ACC112 (cell line): ENCODE results near the gene DRC1.
A peak's percentile ranks its signal among the peaks of the same experiment; 100 is the strongest.
"Not testable (repeated sequence)": the region's sequence is repeated elsewhere in the genome, so short reads cannot be mapped to it uniquely, and the experiment has no call there.

Experiments used
- H2AFZ ChIP-seq: fragments of 200-600 bp; sonication (generic); one replicate; pipeline ENCODE4 v1.6.0; 2017; ENCODE audit warnings: antibody characterized with exemption, low read length; ENCODE audit not compliant: unreplicated experiment
- H3K27ac ChIP-seq: fragments of 200-600 bp; sonication (generic); 2 replicates; pipeline ENCODE4 v1.5.1; 2014; ENCODE audit warnings: low read depth, mild to moderate bottlenecking, antibody characterized with exemption, low read length, moderate library complexity
- H3K27me3 ChIP-seq: fragments of 200-600 bp; sonication (generic); 2 replicates; pipeline ENCODE4 v1.6.1; 2014; ENCODE audit warnings: mild to moderate bottlenecking, antibody characterized with exemption, low read length, moderate library complexity, mixed read lengths; ENCODE audit not compliant: insufficient read depth
- H3K36me3 ChIP-seq: fragments of 200-600 bp; sonication (generic); 2 replicates; pipeline ENCODE4 v1.6.1; 2016; ENCODE audit warnings: mild to moderate bottlenecking, antibody characterized with exemption, low read length, moderate library complexity, mixed read lengths; ENCODE audit not compliant: insufficient read depth
- H3K4me1 ChIP-seq: fragments of 200-600 bp; sonication (generic); one replicate; pipeline ENCODE4 v1.6.1; 2016; ENCODE audit warnings: low read length, mixed read lengths; ENCODE audit not compliant: insufficient read depth, unreplicated experiment, control insufficient read depth
- H3K4me3 ChIP-seq: fragments of 200-600 bp; sonication (generic); 2 replicates; pipeline ENCODE4 v1.5.1; 2014; ENCODE audit warnings: mild to moderate bottlenecking, low read depth, low read length
- H3K79me2 ChIP-seq: fragments of 200-600 bp; sonication (generic); one replicate; pipeline ENCODE4 v1.6.0; 2016; ENCODE audit warnings: low read length; ENCODE audit not compliant: control insufficient read depth, unreplicated experiment, insufficient read depth

DRC1 gene

GRCh38 chr2:26462100-26462499 is 60.4 kb downstream of the DRC1 start:
- H3K27ac ChIP-seq, result peak overlapping the region; percentile 50; the same call in 1 of the 2 replicates
- no peaks in the 10 kb centered on the region for H3K27me3 ChIP-seq
- H3K36me3 ChIP-seq, result no peaks in the 10 kb centered on the region
- H3K4me1 ChIP-seq, result peaks cover 10% of the 10 kb centered on the region
- no peak overlapping the region for H3K4me3 ChIP-seq
- H2AFZ ChIP-seq, result no peak overlapping the region
- H3K79me2 ChIP-seq, result no peaks in the 10 kb centered on the region

- no peaks in the 10 kb centered on the region for H3K27me3 ChIP-seq
- peak overlapping the region; percentile 50 for H3K27ac ChIP-seq
- H3K36me3 ChIP-seq, result no peaks in the 10 kb centered on the region
- peaks cover 10% of the 10 kb centered on the region for H3K4me1 ChIP-seq
- H2AFZ ChIP-seq, result no peak overlapping the region
- H3K79me2 ChIP-seq, result no peaks in the 10 kb centered on the region
- H3K4me3 ChIP-seq, result no peak overlapping the region
Measured at GRCh38 chr2:26462511-26463243, 61.0 kb downstream of the DRC1 start.

GRCh38 chr2:26463244-26464192 is 61.8 kb downstream of the DRC1 start:
- Histone ChIP-seq H2AFZ (no peak overlapping the region), H3K27me3 (no peaks in the 10 kb centered on the region), H3K36me3 (no peaks in the 10 kb centered on the region), H3K4me3 (no peak overlapping the region), H3K27ac (no peak overlapping the region), H3K79me2 (no peaks in the 10 kb centered on the region), H3K4me1 (peaks cover 10% of the 10 kb centered on the region)

DNA sequence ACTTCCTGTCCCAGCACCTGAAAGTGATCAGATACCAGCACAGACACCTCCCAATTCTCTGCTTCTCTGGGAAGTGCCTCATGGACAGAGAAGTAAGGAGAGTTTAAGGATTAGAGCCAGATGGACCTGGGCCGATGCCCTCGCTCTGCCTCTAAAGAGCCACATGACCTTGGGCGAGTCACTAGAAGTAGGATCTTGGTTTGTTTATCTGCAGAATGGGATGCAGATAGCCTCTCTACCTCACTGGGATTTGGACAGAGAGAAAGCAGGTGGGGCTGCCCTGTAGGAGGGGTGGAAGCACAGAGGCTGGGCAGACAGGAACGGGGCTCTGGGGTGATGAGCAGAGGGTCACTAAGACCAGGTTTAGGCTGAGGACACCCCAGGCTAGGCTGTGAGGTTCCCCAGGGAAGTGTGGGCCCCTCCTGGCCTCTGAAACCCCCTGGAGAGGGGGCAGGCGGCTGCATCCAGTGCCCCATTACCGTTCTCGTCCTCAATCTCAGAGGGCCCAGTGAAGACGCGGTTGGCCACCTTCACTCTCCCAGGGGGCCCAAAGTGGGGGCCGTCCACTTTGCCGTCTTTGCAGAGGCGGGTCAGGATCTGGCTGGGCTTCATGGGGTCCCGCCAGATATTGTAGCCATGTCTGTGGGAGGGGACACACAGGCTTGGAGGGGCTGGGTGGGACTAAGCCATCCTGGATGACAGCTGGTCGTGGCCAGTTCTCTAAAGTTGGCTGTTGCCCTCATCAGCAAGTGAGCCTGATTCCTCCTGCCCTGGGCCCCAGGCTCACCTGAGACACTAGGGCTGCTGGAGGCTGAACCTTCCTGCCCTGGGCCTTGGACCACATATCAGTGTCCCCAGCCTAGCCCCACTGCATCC is 62.9 kb downstream of the DRC1 start:
- no peak overlapping the region for H2AFZ ChIP-seq
- no peaks in the 10 kb centered on the region for H3K36me3 ChIP-seq
- H3K79me2 ChIP-seq, result no peaks in the 10 kb centered on the region
- no peak overlapping the region for H3K27ac ChIP-seq
- H3K4me3 ChIP-seq, result no peak overlapping the region
- no peaks in the 10 kb centered on the region for H3K27me3 ChIP-seq
- peaks cover 10% of the 10 kb centered on the region for H3K4me1 ChIP-seq

DNA sequence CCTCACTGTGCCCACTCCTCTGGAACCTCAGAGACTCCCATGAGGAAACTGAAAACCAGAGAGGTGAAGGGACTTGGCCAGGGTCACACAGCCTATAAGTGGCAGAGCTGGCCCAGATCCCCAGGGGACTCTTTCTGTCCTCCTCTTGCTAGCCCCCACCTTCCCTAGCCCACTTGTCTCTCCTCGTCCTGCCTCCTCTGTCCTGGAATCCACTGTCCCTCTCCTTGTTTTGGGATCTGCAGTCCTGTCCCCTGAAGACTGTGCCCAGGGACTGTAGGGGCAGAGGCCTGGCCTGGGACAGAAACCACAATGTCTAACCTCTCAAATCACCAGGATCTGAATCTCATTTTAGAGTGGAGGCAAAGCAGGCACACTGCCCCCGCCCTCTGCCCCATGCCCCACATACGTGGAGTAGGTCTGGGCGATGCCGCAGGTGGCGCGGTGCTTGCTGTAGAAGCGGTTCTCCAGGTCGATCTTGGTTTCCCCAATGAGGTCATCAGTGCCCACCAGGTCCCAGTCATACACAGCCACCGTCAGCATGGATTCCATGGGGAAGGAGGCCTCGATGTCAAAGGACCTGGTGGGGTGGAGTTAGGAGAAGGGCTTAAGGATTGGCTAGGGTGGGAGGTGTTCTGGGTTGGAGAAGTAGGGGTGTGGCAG is 63.7 kb downstream of the DRC1 start:
- no peaks in the 10 kb centered on the region for H3K27me3 ChIP-seq
- H3K79me2 ChIP-seq, result no peaks in the 10 kb centered on the region
- no peaks in the 10 kb centered on the region for H3K36me3 ChIP-seq
- no peak overlapping the region for H3K27ac ChIP-seq
- no peak overlapping the region for H2AFZ ChIP-seq
- peaks cover 10% of the 10 kb centered on the region for H3K4me1 ChIP-seq
- no peak overlapping the region for H3K4me3 ChIP-seq

DNA sequence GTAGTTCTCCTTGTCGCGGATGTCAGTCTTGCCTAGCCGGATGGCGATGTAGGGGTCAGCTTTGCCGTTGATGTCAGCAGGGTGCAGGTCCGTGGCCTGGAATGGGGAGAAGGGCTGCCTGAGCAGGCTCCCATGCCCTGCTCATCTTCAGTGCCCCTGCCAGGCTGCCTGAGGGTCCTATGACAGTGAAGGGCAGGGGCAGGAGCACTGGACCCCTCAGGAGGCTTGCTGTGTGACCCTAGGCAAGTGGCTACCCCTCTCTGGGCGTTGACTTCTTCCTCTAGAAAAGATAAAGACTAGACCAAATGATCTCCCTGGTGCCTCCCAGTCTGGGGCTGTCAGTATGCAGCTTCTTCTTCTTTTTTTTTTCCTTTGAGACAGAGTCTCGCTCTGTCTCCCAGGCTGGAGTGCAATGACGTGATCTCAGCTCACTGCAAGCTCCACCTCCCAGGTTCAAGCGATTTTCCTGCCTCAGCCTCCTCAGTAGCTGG is 64.3 kb downstream of the DRC1 start:
- peaks cover 10% of the 10 kb centered on the region for H3K4me1 ChIP-seq
- H3K27me3 ChIP-seq, result no peaks in the 10 kb centered on the region
- H3K79me2 ChIP-seq, result no peaks in the 10 kb centered on the region
- no peaks in the 10 kb centered on the region for H3K36me3 ChIP-seq
- no peak overlapping the region for H3K4me3 ChIP-seq
- H3K27ac ChIP-seq, result no peak overlapping the region
- H2AFZ ChIP-seq, result no peak overlapping the region

GRCh38 chr2:26466662-26467310 is 65.1 kb downstream of the DRC1 start:
- H3K27ac ChIP-seq, result no peak overlapping the region
- no peaks in the 10 kb centered on the region for H3K36me3 ChIP-seq
- no peaks in the 10 kb centered on the region for H3K27me3 ChIP-seq
- H3K4me3 ChIP-seq, result no peak overlapping the region
- H2AFZ ChIP-seq, result peak overlapping the region; percentile 32
- H3K4me1 ChIP-seq, result peaks cover 10% of the 10 kb centered on the region
- H3K79me2 ChIP-seq, result no peaks in the 10 kb centered on the region

DNA sequence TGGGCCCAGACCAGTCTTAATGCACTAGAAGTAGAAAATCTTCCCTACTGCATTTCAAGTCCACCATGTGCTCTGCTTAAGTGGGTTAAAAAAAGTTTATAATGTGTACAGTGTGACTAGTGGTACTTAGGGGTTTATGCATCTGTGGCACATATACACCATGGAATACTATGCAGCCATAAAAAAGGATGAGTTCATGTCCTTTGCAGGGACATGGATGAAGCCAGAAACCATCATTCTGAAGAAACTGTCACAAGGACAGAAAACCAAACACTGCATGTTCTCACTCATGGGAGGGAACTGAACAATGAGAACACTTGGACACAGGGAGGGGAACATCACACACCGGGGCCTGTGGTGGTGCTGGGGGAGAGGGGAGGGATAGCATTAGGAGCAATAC is 66.8 kb downstream of the DRC1 start:
- not testable (repeated sequence) for H3K79me2 ChIP-seq, H3K27ac ChIP-seq, H2AFZ ChIP-seq, H3K4me3 ChIP-seq, H3K27me3 ChIP-seq, H3K4me1 ChIP-seq, H3K36me3 ChIP-seq

DNA sequence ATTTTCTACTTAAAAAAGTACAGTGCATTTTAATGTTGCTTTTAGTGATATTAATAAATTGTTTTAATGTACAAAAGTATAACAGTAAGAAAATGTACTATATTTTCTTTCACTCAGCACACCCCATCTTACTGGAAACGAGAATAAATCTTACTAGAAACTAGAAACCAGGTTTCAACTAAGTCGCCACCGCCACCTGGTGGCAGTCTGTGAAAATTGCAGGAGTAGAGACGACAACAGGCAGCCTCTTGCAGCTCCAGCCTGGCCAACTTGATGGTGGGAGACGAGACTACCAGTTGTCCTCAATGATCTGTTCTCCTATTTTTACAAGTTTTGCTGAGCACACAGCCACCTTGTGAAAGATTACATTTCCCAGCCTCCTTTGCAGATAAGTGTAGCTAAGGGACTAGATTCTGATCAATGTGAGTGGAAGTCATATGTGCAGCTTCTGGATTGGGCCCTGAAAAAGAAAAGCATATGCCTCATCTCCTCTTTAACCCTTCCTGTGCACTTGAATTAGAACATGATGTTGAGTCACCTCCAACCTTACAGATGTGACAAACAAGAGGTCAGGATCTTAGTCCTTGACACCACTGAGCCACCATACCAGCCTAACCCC is 67.5 kb downstream of the DRC1 start:
- no peaks in the 10 kb centered on the region for H3K36me3 ChIP-seq
- no peak overlapping the region for H2AFZ ChIP-seq
- H3K4me1 ChIP-seq, result no peaks in the 10 kb centered on the region
- no peak overlapping the region for H3K27ac ChIP-seq
- H3K4me3 ChIP-seq, result no peak overlapping the region
- H3K27me3 ChIP-seq, result no peaks in the 10 kb centered on the region
- no peaks in the 10 kb centered on the region for H3K79me2 ChIP-seq
